Bronchial epithelial cell (primary cell): Measurements from ENCODE around the gene INPP4A. TPM values are rescaled to one million over a fixed set of nuclear protein-coding genes. Genes with fewer than 3 reads are reported as not detected.

Experiments used
- DNase-seq: peaks from one replicate; pipeline ENCODE4 v3.0.0-alpha.2; 2010; ENCODE audit warnings: low read depth
- FAIRE-seq: peaks from 2 replicates; lab custom pipeline; 2011; peaks lifted over from hg19 to GRCh38; lab: Jason Lieb, UNC
- H3K27me3 ChIP-seq: 2 replicates; pipeline ENCODE4 v1.5.1; 2011; ENCODE audit warnings: low read length; ENCODE audit not compliant: control insufficient read depth, insufficient read depth
- H3K36me3 ChIP-seq: 2 replicates; pipeline ENCODE4 v1.5.1; 2011; ENCODE audit warnings: low read length; ENCODE audit not compliant: control insufficient read depth, insufficient read depth
- H3K4me3 ChIP-seq: 2 replicates; pipeline ENCODE4 v1.5.1; 2011; ENCODE audit warnings: mild to moderate bottlenecking, low read depth, low read length, control low read depth
- total RNA-seq: library from RNA; depleted of rRNA; stranded (reverse); fragments of >200 nt; gene quantifications from 2 replicates; pipeline ENCODE4 v1.2.1, GENCODE V29; 2014
- TF ChIP-seq, protein P1 (sequence below): IDR thresholded peaks from 2 replicates; pipeline ENCODE4 v1.5.1; 2011; ENCODE audit warnings: mild to moderate bottlenecking, moderate library complexity, low read length, control low read depth, inconsistent platforms; ENCODE audit not compliant: insufficient read depth, severe bottlenecking

INPP4A gene
- total RNA-seq, 1 donor from 2014 or later = 18.2 TPM

DNA sequence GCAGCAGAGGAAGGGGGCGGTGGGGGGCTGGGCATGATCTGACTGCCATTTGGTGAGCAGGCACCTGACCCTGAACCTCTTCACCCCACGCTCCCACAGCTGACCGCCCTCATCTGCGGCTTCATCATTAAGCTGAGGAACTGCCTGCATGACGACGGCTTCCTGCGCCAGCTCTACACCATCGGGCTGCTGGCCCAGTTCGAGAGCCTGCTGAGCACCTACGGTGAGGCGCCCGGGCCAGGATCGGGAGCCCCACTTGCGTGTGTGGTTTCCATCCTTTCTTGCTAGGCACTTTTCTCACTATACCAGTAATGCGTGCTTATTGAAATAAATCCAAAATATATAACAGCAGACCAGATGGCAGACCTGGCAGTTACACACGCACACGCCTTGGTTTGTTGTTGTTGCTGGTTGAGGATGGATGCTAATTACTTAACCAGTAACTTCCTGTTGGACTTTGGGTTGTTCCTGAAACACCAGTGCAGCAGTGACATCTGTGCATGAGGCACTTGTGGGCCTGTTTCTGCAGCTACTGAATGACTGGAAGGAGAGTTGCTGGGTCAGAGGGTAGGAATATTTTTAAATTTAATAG lies 120.0 kb downstream of the INPP4A start:
- DNase-seq (no peak), FAIRE-seq (no peak)
- peaks cover 3% of the 10 kb centered on the region for H3K36me3 ChIP-seq
- no peaks in the 10 kb centered on the region for H3K27me3 ChIP-seq
- TF ChIP-seq, protein P1, sequence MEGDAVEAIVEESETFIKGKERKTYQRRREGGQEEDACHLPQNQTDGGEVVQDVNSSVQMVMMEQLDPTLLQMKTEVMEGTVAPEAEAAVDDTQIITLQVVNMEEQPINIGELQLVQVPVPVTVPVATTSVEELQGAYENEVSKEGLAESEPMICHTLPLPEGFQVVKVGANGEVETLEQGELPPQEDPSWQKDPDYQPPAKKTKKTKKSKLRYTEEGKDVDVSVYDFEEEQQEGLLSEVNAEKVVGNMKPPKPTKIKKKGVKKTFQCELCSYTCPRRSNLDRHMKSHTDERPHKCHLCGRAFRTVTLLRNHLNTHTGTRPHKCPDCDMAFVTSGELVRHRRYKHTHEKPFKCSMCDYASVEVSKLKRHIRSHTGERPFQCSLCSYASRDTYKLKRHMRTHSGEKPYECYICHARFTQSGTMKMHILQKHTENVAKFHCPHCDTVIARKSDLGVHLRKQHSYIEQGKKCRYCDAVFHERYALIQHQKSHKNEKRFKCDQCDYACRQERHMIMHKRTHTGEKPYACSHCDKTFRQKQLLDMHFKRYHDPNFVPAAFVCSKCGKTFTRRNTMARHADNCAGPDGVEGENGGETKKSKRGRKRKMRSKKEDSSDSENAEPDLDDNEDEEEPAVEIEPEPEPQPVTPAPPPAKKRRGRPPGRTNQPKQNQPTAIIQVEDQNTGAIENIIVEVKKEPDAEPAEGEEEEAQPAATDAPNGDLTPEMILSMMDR = no peak
- H3K4me3 ChIP-seq = no peak overlapping the region

DNA sequence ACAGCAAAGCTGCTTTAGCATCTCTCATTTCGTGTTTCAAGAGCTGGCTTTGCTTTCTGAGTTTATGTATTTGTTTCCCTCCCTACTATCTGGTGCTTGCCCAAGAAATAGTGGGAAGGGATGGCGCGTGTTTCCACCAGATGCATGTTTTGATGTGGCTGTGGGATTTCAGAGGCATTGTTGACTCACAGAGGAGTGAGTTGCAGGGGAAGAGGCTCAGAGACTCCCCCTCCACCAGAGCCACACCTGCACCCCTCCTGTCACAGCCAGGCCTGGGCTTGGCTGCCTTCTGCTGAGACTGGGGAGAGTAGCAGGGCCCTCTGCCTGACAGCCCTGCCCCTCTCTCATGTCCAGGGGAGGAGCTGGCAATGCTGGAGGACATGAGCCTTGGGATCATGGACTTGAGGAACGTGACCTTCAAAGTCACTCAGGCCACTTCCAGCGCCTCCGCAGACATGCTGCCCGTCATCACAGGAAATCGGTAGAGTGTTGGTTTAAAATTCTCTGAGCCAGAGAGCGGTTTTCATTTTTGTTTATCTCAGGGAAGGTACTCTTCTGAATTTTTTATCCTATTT lies 120.7 kb downstream of the INPP4A start:
- TF ChIP-seq, protein P1 = no peak
- no peaks in the 10 kb centered on the region for H3K27me3 ChIP-seq
- no peak overlapping the region for H3K4me3 ChIP-seq
- peaks cover 3% of the 10 kb centered on the region for H3K36me3 ChIP-seq
- DNase-seq (no peak), FAIRE-seq (no peak)

DNA sequence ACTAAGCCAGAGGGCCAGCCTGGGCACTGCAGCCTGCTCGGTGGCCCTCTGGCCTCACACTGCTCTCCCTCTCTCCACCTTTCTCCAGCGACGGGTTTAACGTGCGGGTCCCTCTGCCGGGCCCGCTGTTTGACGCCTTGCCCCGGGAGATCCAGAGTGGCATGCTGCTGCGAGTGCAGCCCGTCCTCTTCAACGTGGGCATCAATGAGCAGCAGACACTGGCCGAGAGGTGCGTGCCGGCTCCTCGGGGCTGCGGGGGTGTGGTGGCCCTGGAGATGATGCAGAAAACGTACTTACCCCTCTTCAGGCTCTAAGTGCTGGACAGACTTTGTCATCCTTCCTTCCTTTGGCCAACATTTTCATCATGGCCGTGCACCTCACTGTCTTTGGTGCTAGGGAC lies 121.3 kb downstream of the INPP4A start:
- Histone ChIP-seq H3K36me3 (peaks cover 3% of the 10 kb centered on the region), H3K27me3 (no peaks in the 10 kb centered on the region), H3K4me3 (no peak overlapping the region)
- no peak for DNase-seq
- TF ChIP-seq, protein P1 = no peak
- no peak for FAIRE-seq

DNA sequence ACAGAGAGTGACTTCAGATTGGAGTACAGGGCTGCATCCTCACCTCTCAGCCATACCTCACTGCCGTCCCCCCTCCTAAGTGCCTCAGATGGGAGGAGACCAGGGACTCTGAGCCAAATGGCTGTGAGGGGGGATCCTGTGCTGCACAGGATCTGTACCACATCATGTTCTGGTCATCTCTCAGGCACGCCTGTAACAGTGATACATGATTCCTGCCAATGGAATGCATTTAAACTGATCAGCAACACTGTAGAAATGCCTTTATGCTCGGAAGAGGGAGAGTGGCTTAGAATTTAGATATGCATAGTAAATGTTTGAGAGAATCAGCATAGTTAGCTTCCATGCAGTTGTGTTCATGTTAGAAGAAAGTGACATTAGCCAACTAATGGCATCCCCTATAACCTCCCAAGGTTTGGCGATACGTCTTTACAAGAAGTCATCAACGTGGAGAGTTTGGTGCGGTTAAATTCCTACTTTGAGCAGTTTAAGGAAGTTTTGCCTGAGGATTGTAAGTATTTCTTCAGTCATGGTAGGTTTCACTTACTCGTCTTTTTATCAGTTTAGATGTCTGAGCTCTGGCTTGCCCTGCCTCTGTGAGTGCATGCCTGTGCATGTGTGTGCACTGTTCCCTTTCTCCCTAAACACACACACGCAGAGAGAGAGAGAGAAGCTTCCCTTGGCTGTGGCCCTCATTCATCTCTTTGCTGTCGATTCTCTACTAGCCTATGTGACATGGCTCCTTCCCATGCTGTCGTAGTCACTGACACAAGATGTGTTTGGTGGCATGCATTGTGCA lies 123.7 kb downstream of the INPP4A start:
- DNase-seq (peak; percentile 52), FAIRE-seq (peak; percentile 88)
- H3K27me3 ChIP-seq = no peaks in the 10 kb centered on the region
- no peak overlapping the region for H3K4me3 ChIP-seq
- peaks cover 6% of the 10 kb centered on the region for H3K36me3 ChIP-seq
- TF ChIP-seq, protein P1 = no peak

DNA sequence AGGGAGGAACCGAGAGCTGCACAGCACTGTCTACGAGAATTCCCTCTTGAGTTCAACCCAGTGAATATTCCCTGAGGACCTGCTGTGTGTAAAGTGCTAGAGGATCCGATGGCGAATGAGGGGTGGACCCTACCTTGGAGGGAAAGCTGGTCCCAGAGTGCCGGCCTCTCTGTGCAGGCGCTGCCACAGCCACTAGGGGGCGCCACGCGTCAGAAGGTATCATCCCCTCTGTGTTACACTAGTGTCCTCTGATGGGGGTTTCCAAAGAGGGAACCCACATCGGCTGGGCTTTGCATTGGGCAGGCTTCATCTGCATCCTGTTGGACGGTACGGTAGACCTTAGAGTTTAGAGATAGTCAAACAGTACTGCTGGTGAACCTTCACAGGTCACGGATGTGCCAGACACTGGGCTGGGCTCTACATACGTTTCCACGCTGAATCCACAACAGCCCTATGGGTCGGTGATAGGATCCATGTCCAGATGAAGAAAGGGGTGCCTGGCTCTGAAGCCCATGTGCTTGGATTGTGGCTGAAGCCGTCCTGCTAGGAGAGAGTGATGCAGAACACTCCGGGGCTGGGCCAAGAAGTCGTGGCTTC lies 124.6 kb downstream of the INPP4A start:
- FAIRE-seq = no peak
- Histone ChIP-seq H3K27me3 (no peaks in the 10 kb centered on the region), H3K4me3 (no peak overlapping the region), H3K36me3 (peaks cover 4% of the 10 kb centered on the region)
- no peak for DNase-seq
- TF ChIP-seq, protein P1 = peak; percentile 81
